Muscle of leg (tissue), 11 donors: ENCODE measurements around the gene NRG3. TPM values are rescaled to one million over a fixed set of nuclear protein-coding genes. Genes with fewer than 3 reads are reported as not detected.

Experiments used
- DNase-seq: peaks from one replicate; pipeline ENCODE4 v3.0.0; 2013
- H3K27ac ChIP-seq: one replicate; pipeline ENCODE4 v1.5.1; 2013; ENCODE audit warnings: mild to moderate bottlenecking, low read length, control low read depth
- H3K27me3 ChIP-seq: one replicate; pipeline ENCODE4 v1.6.1; 2013; ENCODE audit warnings: low read length; ENCODE audit not compliant: control insufficient read depth, insufficient read depth
- H3K36me3 ChIP-seq: one replicate; pipeline ENCODE4 v1.6.1; 2013; ENCODE audit warnings: low read length; ENCODE audit not compliant: control insufficient read depth, insufficient read depth
- H3K4me1 ChIP-seq: one replicate; pipeline ENCODE4 v1.6.1; 2013; ENCODE audit warnings: low read length; ENCODE audit not compliant: control insufficient read depth, insufficient read depth
- H3K4me3 ChIP-seq: one replicate; pipeline ENCODE4 v1.5.1; 2013; ENCODE audit warnings: low read length, control low read depth
- H3K9me3 ChIP-seq: replicated peaks from 2 replicates; pipeline ENCODE4 v1.6.1; 2013; ENCODE audit warnings: low read depth, low read length; ENCODE audit not compliant: control insufficient read depth
- WGBS: methylation state at CpG from one replicate; pipeline ENCODE4 v1.1.5; 2013; ENCODE audit warnings: missing lambda C conversion rate; ENCODE audit not compliant: insufficient coverage; 5-methylcytosine and 5-hydroxymethylcytosine counted together
- polyA plus RNA-seq, 8 donors: library from polyadenylated mRNA; unstranded; fragments of 120-200 nt; gene quantifications; one replicate each; pipeline versions ENCODE4 v1.2.1 to v1.2.3, GENCODE V29; 2013; ENCODE audit warnings: inconsistent platforms in 1 of 8, low replicate concordance in 1 of 8; ENCODE audit not compliant: insufficient read length in 8 of 8, insufficient read depth in 1 of 8
- total RNA-seq: library from RNA; stranded (reverse); fragments of 120-200 nt; gene quantifications from one replicate; pipeline ENCODE4 v1.2.4, GENCODE V29; 2013

NRG3 gene
- total and polyA plus RNA-seq, 9 donors: 0.04 to 0.60 (median 0.18) TPM

- Histone ChIP-seq H3K9me3 (no peaks in the 10 kb centered on the region), H3K27me3 (no peaks in the 10 kb centered on the region), H3K4me3 (no peak overlapping the region), H3K36me3 (no peaks in the 10 kb centered on the region), H3K27ac (no peak overlapping the region), H3K4me1 (no peaks in the 10 kb centered on the region)
- DNase-seq: no peak
Measured at GRCh38 chr10:81866753-81867152, 8.2 kb upstream of the NRG3 start.

GRCh38 chr10:81870472-81870871 is 4.5 kb upstream of the NRG3 start:
- no peak overlapping the region for H3K27ac ChIP-seq
- peaks cover 3% of the 10 kb centered on the region for H3K4me1 ChIP-seq
- no peak for DNase-seq
- H3K9me3 ChIP-seq: no peaks in the 10 kb centered on the region
- WGBS: no CpG with 5 or more reads among the region's 4 CpGs
- H3K4me3 ChIP-seq: no peak overlapping the region
- H3K36me3 ChIP-seq: no peaks in the 10 kb centered on the region
- H3K27me3 ChIP-seq: peaks cover 24% of the 10 kb centered on the region

- Histone ChIP-seq H3K27ac (no peak overlapping the region), H3K27me3 (peaks cover 35% of the 10 kb centered on the region), H3K4me3 (no peak overlapping the region), H3K36me3 (no peaks in the 10 kb centered on the region), H3K4me1 (peaks cover 7% of the 10 kb centered on the region), H3K9me3 (no peaks in the 10 kb centered on the region)
- WGBS: 100% methylated on average over 1 of the region's 2 CpGs
- no peak for DNase-seq
Measured at GRCh38 chr10:81871558-81871957, 3.4 kb upstream of the NRG3 start.

GRCh38 chr10:81872206-81872862 is 2.7 kb upstream of the NRG3 start:
- H3K9me3 ChIP-seq: no peaks in the 10 kb centered on the region
- H3K4me3 ChIP-seq: no peak overlapping the region
- no peak for DNase-seq
- WGBS: 0% methylated on average over 1 of the region's 6 CpGs
- H3K4me1 ChIP-seq: peaks cover 7% of the 10 kb centered on the region
- no peak overlapping the region for H3K27ac ChIP-seq
- H3K36me3 ChIP-seq: no peaks in the 10 kb centered on the region
- peaks cover 39% of the 10 kb centered on the region for H3K27me3 ChIP-seq

- Histone ChIP-seq H3K36me3 (no peaks in the 10 kb centered on the region), H3K4me3 (no peak overlapping the region), H3K9me3 (no peaks in the 10 kb centered on the region), H3K4me1 (peaks cover 7% of the 10 kb centered on the region), H3K27ac (no peak overlapping the region), H3K27me3 (peaks cover 43% of the 10 kb centered on the region)
- no peak for DNase-seq
- WGBS: 33% methylated on average over 5 of the region's 12 CpGs
Measured at GRCh38 chr10:81873231-81873931, 1.6 kb upstream of the NRG3 start.

GRCh38 chr10:81873932-81874816 is 820 bp upstream of the NRG3 start:
- Histone ChIP-seq H3K4me3 (no peak overlapping the region), H3K9me3 (no peaks in the 10 kb centered on the region), H3K27me3 (peaks cover 43% of the 10 kb centered on the region), H3K27ac (no peak overlapping the region), H3K36me3 (no peaks in the 10 kb centered on the region), H3K4me1 (peaks cover 7% of the 10 kb centered on the region)
- DNase-seq: peak; percentile 80
- WGBS: under 1% methylated on average over 67 of the region's 80 CpGs

GRCh38 chr10:81875467-81876252 is 666 bp downstream of the NRG3 start:
- WGBS: 2% methylated on average over 47 of the region's 49 CpGs
- no peak overlapping the region for H3K4me3 ChIP-seq
- DNase-seq: no peak
- peaks cover 7% of the 10 kb centered on the region for H3K4me1 ChIP-seq
- H3K36me3 ChIP-seq: no peaks in the 10 kb centered on the region
- H3K9me3 ChIP-seq: no peaks in the 10 kb centered on the region
- H3K27me3 ChIP-seq: peaks cover 43% of the 10 kb centered on the region
- no peak overlapping the region for H3K27ac ChIP-seq

- Histone ChIP-seq H3K36me3 (no peaks in the 10 kb centered on the region), H3K27me3 (peaks cover 43% of the 10 kb centered on the region), H3K4me1 (peaks cover 7% of the 10 kb centered on the region), H3K27ac (no peak overlapping the region), H3K9me3 (no peaks in the 10 kb centered on the region), H3K4me3 (no peak overlapping the region)
- WGBS: 3% methylated on average over 14 of the region's 25 CpGs
- DNase-seq: no peak
Measured at GRCh38 chr10:81876253-81877077, 1.5 kb downstream of the NRG3 start.

GRCh38 chr10:81877596-81877995 is 2.6 kb downstream of the NRG3 start:
- DNase-seq: no peak
- peaks cover 7% of the 10 kb centered on the region for H3K4me1 ChIP-seq
- H3K36me3 ChIP-seq: no peaks in the 10 kb centered on the region
- H3K27ac ChIP-seq: no peak overlapping the region
- peaks cover 35% of the 10 kb centered on the region for H3K27me3 ChIP-seq
- no peaks in the 10 kb centered on the region for H3K9me3 ChIP-seq
- no peak overlapping the region for H3K4me3 ChIP-seq
- WGBS: 33% methylated on average over 1 of the region's 2 CpGs
